K562 (cell line): ENCODE measurements around the gene IL4R. TPM values are rescaled to one million over a fixed set of nuclear protein-coding genes. Genes with fewer than 3 reads are reported as not detected.

Experiments
- ATAC-seq: fragments of 200-7000 bp; cut with Tn5 transposase; 3 replicates; pipeline ENCODE4 v1.9.1; 2020; ENCODE audit warnings: moderate library complexity
- BruUV-seq: library from RNA; stranded (reverse); fragments of 400-500 nt; replicated peaks from 2 replicates; lab custom pipeline; 2021; lab: Mats Ljungman, UMichigan
- CTCF ChIA-PET: fragments of 300-600 bp; formaldehyde crosslinking; extraction: SDS; loops from one replicate; lab custom pipeline; 2021; ENCODE audit warnings: low intra/inter-chr PET ratio; lab: Yijun Ruan, JAX
- POLR2A ChIA-PET: fragments of 300-600, 350-650 bp; sonication (Branson Sonifier 250); formaldehyde crosslinking; extraction: SDS; loops from one replicate; lab custom pipeline; 2021; ENCODE audit warnings: antibody characterized with exemption, inconsistent platforms; lab: Yijun Ruan, JAX
- DNase-seq, 4 experiments: peaks; one replicate each; pipeline versions ENCODE4 v3.0.0 to v3.0.0-alpha.2; 2011 to 2018; ENCODE audit warnings: low spot score in 3 of 4, mixed read lengths in 3 of 4; ENCODE audit errors: extremely low read depth in 1 of 4
- FAIRE-seq: peaks from 2 replicates; lab custom pipeline; 2011; peaks lifted over from hg19 to GRCh38; lab: Jason Lieb, UNC
- H2AFZ ChIP-seq: 2 replicates; pipeline ENCODE4 v1.6.0; 2011; ENCODE audit warnings: low read depth, low read length, control low read depth, inconsistent platforms
- H3K27ac ChIP-seq: fragments of 200-600 bp; 3 replicates; pipeline ENCODE4 v1.8.0; 2011; ENCODE audit warnings: low read depth, mild to moderate bottlenecking, control low read depth, inconsistent platforms, low read length, moderate library complexity, mixed read lengths; ENCODE audit errors: extremely low read depth
- H3K27me3 ChIP-seq, 2 experiments: fragments of 300-600 bp in 1 of 2; 2 replicates in 1 of 2; 3 replicates in 1 of 2; pipeline versions ENCODE4 v1.6.0 to v1.8.0; 2011; ENCODE audit warnings: inconsistent platforms in 2 of 2, low read length in 2 of 2, mild to moderate bottlenecking in 1 of 2, mixed read lengths in 1 of 2, moderate library complexity in 1 of 2; ENCODE audit not compliant: control insufficient read depth in 2 of 2, insufficient read depth in 2 of 2
- H3K36me3 ChIP-seq: fragments of 300-600 bp; 3 replicates; pipeline ENCODE4 v1.8.0; 2011; ENCODE audit warnings: mild to moderate bottlenecking, low read length, inconsistent platforms; ENCODE audit not compliant: control insufficient read depth, insufficient read depth
- H3K4me1 ChIP-seq, 2 experiments: fragments of 200-600 bp in 1 of 2; replicated peaks in 1 of 2; 2 replicates in 1 of 2; 3 replicates in 1 of 2; pipeline versions ENCODE4 v1.5.1 to v1.8.0; 2011; ENCODE audit warnings: inconsistent platforms in 2 of 2, low read length in 2 of 2, mild to moderate bottlenecking in 1 of 2, mixed read lengths in 1 of 2, moderate library complexity in 1 of 2; ENCODE audit not compliant: control insufficient read depth in 2 of 2, insufficient read depth in 2 of 2
- H3K4me2 ChIP-seq: 2 replicates; pipeline ENCODE4 v1.6.1; 2011; ENCODE audit warnings: low read length, control low read depth, inconsistent platforms, mixed read lengths; ENCODE audit not compliant: insufficient read depth
- H3K4me3 ChIP-seq: fragments of 200-600 bp; sonication (generic), shearing (Covaris generic); 2 replicates; pipeline ENCODE4 v1.5.1; 2016; ENCODE audit warnings: control low read depth, inconsistent platforms
- H3K79me2 ChIP-seq: fragments of 200-600 bp; 3 replicates; pipeline ENCODE4 v1.8.0; 2011; ENCODE audit warnings: low read length, inconsistent platforms; ENCODE audit not compliant: control insufficient read depth, insufficient read depth
- H3K9ac ChIP-seq, 2 experiments: 2 replicates each; pipeline versions ENCODE4 v1.6.0 to v1.6.1; 2011; ENCODE audit warnings: low read depth in 2 of 2, low read length in 2 of 2, control low read depth in 1 of 2, inconsistent platforms in 1 of 2, mild to moderate bottlenecking in 1 of 2, mixed read lengths in 1 of 2; ENCODE audit not compliant: insufficient read depth in 1 of 2
- H3K9me1 ChIP-seq: one replicate; pipeline ENCODE4 v1.6.0; 2011; ENCODE audit warnings: inconsistent platforms, mild to moderate bottlenecking, low read length, moderate library complexity; ENCODE audit not compliant: control insufficient read depth, insufficient read depth
- H3K9me3 ChIP-seq: replicated peaks from 2 replicates; pipeline ENCODE4 v1.5.1; 2011; ENCODE audit warnings: low read depth, low read length, inconsistent platforms; ENCODE audit not compliant: control insufficient read depth, insufficient read depth
- H4K20me1 ChIP-seq: replicated peaks from 2 replicates; pipeline ENCODE4 v1.6.1; 2011; ENCODE audit warnings: low read length, inconsistent platforms, mixed read lengths; ENCODE audit not compliant: control insufficient read depth, insufficient read depth
- EP400 ChIP-seq: fragments of 450-650 bp; IDR thresholded peaks from 2 replicates; pipeline ENCODE4 v1.6.1; 2017; ENCODE audit warnings: antibody characterized with exemption, mild to moderate bottlenecking, moderate library complexity
- GABPB2 ChIP-seq: fragments of 250-450 bp; sonication (Bioruptor Pico); conservative IDR thresholded peaks from 2 replicates; pipeline ENCODE4 v1.5.1; 2021; ENCODE audit warnings: mild to moderate bottlenecking
- HIVEP1 ChIP-seq: fragments of 250-450 bp; sonication (Bioruptor Pico); IDR thresholded peaks from 2 replicates; pipeline ENCODE4 v1.4.0; 2020; ENCODE audit warnings: mild to moderate bottlenecking
- ILF3 ChIP-seq: fragments of 450-650 bp; IDR thresholded peaks from 2 replicates; pipeline ENCODE4 v1.6.1; 2018; ENCODE audit warnings: antibody characterized with exemption, mild to moderate bottlenecking, moderate library complexity, borderline replicate concordance
- L3MBTL2 ChIP-seq: fragments of 450-650 bp; IDR thresholded peaks from 2 replicates; pipeline ENCODE4 v1.6.1; 2016; ENCODE audit warnings: mild to moderate bottlenecking, moderate library complexity
- MYC ChIP-seq, 2 experiments: fragments of 250-450 bp in 1 of 2; sonication (Bioruptor Pico) in 1 of 2; IDR thresholded peaks; 2 replicates each; pipeline versions ENCODE4 v1.5.1 to v1.6.1; 2012 to 2021; ENCODE audit warnings: low read depth in 2 of 2, borderline replicate concordance in 1 of 2, improper control_type of control experiment in 1 of 2, low read length in 1 of 2, mild to moderate bottlenecking in 1 of 2, moderate library complexity in 1 of 2
- NFIC ChIP-seq: fragments of 450-650 bp; IDR thresholded peaks from 2 replicates; pipeline ENCODE4 v1.6.1; 2017; ENCODE audit warnings: mild to moderate bottlenecking, inconsistent platforms
- SPI1 ChIP-seq: IDR thresholded peaks from 2 replicates; pipeline ENCODE4 v1.6.1; 2011; ENCODE audit warnings: low read depth, low read length, control low read depth, borderline replicate concordance
- STAT5A ChIP-seq: IDR thresholded peaks from 2 replicates; pipeline ENCODE4 v1.6.1; 2012; ENCODE audit warnings: low read length, inconsistent platforms, borderline replicate concordance
- TAF9B ChIP-seq: fragments of 450-650 bp; IDR thresholded peaks from 2 replicates; pipeline ENCODE4 v1.6.1; 2018; ENCODE audit warnings: mild to moderate bottlenecking; ENCODE audit not compliant: partially characterized antibody
- ZC3H4 ChIP-seq: sonication (generic); formaldehyde crosslinking; IDR thresholded peaks from 2 replicates; pipeline ENCODE4 v1.9.0; 2021; ENCODE audit warnings: missing genetic modification reagents, borderline replicate concordance
- ZKSCAN3 ChIP-seq: fragments of 250-450 bp; sonication (Bioruptor Pico); IDR thresholded peaks from 2 replicates; pipeline ENCODE4 v1.4.0; 2020
- ZNF239 ChIP-seq: fragments of 250-450 bp; sonication (Bioruptor Pico); IDR thresholded peaks from 2 replicates; pipeline ENCODE4 v1.4.0; 2020; ENCODE audit warnings: mild to moderate bottlenecking
- ZNF507 ChIP-seq: conservative IDR thresholded peaks from 2 replicates; pipeline ENCODE4 v1.6.1; 2017; ENCODE audit warnings: missing genetic modification characterization, missing compliant biosample characterization
- ZNF766 ChIP-seq: fragments of 200-800 bp; sonication (Bioruptor generic); conservative IDR thresholded peaks from 2 replicates; pipeline ENCODE4 v1.6.1; 2016; ENCODE audit warnings: missing genetic modification characterization, missing compliant biosample characterization
- WGBS: fragments of 100-300 bp; shearing (Covaris generic); methylation state at CpG from one replicate; pipeline ENCODE4 v1.1.6; 2016; ENCODE audit warnings: low coverage, mixed read lengths; ENCODE audit not compliant: insufficient coverage; ENCODE audit errors: missing lambda C conversion rate; 5-methylcytosine and 5-hydroxymethylcytosine counted together
- in situ Hi-C: fragments of 300-500 bp; cut with MboI; formaldehyde crosslinking; loops from 4 replicates; pipeline ENCODE4 v1.15.0; 2018; ENCODE audit warnings: inconsistent platforms, mixed read lengths
- intact Hi-C: fragments of 100-400 bp; cut with micrococcal nuclease; formaldehyde crosslinking; loops from 2 replicates; pipeline ENCODE4 v1.14.2; 2022
- polyA plus RNA-seq, 8 experiments: library from polyadenylated mRNA; depleted of rRNA in 4 of 8; stranded (reverse) in 5 of 8; unstranded in 3 of 8; fragments of >200 nt; fragmentation: Nextera tagmentation in 2 of 8; fragmentation: Illumina TruSeq in 1 of 8; extraction: Ambion mirVana in 2 of 8; extraction: Trizol in 1 of 8; gene quantifications; 2 replicates each; pipeline versions ENCODE4 v1.2.1 to v1.2.3, GENCODE V29; 2011 to 2014; ENCODE audit warnings: inconsistent platforms in 1 of 8, missing spikeins in 1 of 8
- total RNA-seq, 7 experiments: library from RNA; depleted of rRNA in 6 of 7; stranded (reverse); fragments of >200 nt in 6 of 7; fragmentation: Illumina TruSeq in 2 of 7; extraction: Trizol in 2 of 7; gene quantifications; 2 replicates each; pipeline versions ENCODE4 v1.2.1 to v1.2.3, GENCODE V29; 2011 to 2021; ENCODE audit warnings: low replicate concordance in 1 of 7
- TF ChIP-seq, protein P1 (sequence below): fragments of 450-650 bp; formaldehyde crosslinking; IDR thresholded peaks from 2 replicates; pipeline ENCODE4 v1.4.0; 2022; ENCODE audit warnings: missing genetic modification characterization
- TF ChIP-seq, protein P2 (sequence below): fragments of 450-650 bp; formaldehyde crosslinking; IDR thresholded peaks from 2 replicates; pipeline ENCODE4 v1.4.0; 2020; ENCODE audit warnings: mild to moderate bottlenecking, mixed read lengths

IL4R gene
- total and polyA plus RNA-seq, 9 of the 15 experiments (the other 6 are each of a cell fraction or from before 2014, with no cell fraction given) = 0.17 to 5.8 (median 3.3) TPM

DNA sequence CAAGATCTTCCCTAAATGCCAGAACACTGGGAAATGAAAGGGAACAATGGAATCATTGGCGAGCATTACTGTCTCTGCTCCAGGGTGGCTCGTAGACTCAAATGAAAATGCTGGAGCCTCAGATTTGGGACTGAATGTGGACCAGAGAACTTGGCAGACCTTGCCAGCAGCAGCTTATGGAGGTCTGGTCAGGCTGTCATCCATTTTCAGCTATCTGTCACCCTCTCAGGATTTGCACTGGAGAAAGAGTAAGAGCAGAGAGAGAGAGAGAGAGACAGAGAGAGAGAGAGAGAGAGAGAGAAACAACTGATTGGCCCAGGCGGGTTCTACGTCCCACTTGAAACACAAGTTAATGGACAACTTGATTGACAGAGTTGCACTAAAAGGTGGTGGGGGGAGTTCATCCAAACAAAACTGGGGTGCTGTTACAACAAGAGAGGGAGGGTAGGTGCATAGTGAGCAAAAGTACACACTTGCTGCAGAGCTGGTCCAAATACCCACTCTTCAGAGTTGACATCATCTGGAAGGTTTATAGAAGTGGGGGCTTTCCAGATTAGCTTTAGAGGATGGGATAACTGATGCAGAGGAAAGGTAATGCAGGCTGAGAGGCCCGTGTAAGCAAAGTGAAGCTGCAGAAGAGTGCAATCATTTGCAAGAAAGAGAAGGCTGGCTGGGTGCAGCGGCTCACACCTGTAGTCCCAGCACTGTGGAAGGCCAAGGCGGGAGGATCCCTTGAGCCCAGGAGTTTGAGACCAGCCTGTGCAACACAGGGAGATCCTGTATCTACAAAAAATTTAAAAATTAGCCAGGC lies 28.7 kb upstream of the IL4R start (continued):
- TF ChIP-seq, protein P1, sequence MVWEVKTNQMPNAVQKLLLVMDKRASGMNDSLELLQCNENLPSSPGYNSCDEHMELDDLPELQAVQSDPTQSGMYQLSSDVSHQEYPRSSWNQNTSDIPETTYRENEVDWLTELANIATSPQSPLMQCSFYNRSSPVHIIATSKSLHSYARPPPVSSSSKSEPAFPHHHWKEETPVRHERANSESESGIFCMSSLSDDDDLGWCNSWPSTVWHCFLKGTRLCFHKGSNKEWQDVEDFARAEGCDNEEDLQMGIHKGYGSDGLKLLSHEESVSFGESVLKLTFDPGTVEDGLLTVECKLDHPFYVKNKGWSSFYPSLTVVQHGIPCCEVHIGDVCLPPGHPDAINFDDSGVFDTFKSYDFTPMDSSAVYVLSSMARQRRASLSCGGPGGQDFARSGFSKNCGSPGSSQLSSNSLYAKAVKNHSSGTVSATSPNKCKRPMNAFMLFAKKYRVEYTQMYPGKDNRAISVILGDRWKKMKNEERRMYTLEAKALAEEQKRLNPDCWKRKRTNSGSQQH (CRISPR knock-in tag) = no peak
- no peak for TF ChIP-seq GABPB2 (CRISPR knock-in tag)

DNA sequence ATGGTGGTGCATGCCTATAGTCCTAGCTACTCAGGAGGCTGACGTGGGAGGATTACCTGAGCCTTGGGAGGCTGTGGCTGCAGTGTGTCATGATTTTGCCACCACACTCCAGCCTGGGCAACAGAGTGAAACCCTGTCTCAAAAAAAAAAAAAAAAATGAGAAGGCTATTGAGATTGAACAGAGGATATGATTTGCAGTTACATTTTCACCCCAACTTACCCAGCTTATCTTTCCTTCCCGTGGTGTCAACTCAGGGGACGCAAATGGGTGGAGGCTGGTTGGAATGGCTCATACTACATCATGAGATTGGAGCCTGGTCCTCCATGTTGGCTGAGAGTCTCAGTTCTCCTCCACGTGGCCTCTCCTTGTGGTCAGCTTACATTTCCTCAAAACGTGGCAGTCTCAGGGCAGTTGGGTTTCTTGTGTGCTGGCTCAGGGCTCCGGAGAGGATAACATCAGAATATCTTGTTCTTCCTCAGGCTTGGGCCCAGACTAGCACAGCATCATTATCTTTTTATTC lies 28.0 kb upstream of the IL4R start:
- ATAC-seq (no peak; the same call in 2 of the 3 replicates), DNase-seq (no peak), FAIRE-seq (no peak)
- H3K9ac ChIP-seq = no peak overlapping the region
- ChIA-PET CTCF (no interaction called here), POLR2A (interaction anchor here (0.7 kb wide), 1 partner anchor 11 kb away, joined by 4 read pairs; no protein-coding TSS in a partner anchor)
- BruUV-seq = no TSS peak
- no peaks in the 10 kb centered on the region for H4K20me1 ChIP-seq
- H3K27me3 ChIP-seq = peaks cover 0 to 12% of the 10 kb centered on the region in 2 experiments; a peak in 3 of 5 replicates
- 12% methylated on average over 6 of the region's 6 CpGs for WGBS
- H2AFZ ChIP-seq = peak overlapping the region; percentile 75
- no peaks in the 10 kb centered on the region for H3K9me1 ChIP-seq
- H3K9me3 ChIP-seq = no peaks in the 10 kb centered on the region
- peaks cover 0 to 2% of the 10 kb centered on the region in 2 experiments; a peak in 1 of 5 replicates for H3K4me1 ChIP-seq
- in situ Hi-C loops (no loop called here), intact Hi-C loops (loop anchor here (10.0 kb wide), 1 partner anchor 111 kb away; no protein-coding TSS in a partner anchor)
- H3K79me2 ChIP-seq = no peaks in the 10 kb centered on the region
- H3K4me2 ChIP-seq = no peak overlapping the region; the same call in 1 of the 2 replicates
- H3K27ac ChIP-seq = no peak overlapping the region
- H3K36me3 ChIP-seq = no peaks in the 10 kb centered on the region
- H3K4me3 ChIP-seq = no peak overlapping the region
- TF ChIP-seq NFIC = no peak
- no peak for TF ChIP-seq ILF3
- TF ChIP-seq SPI1 = 0 out of 2 replicates have a peak, but pooled peaks have one; percentile 5
- 0 out of 2 replicates have a peak, but pooled peaks have one; percentile 8 for TF ChIP-seq ZNF239 (CRISPR knock-in tag)
- peak; percentile 69 for TF ChIP-seq MYC (IDR thresholded peaks at IDR 0.05; ENCODE audit: low read depth, low read length)
- TF ChIP-seq MYC (CRISPR knock-in tag; IDR thresholded peaks at IDR 0.05; ENCODE audit: borderline replicate concordance, low read depth) = no peak
- no peak for TF ChIP-seq ZKSCAN3 (CRISPR knock-in tag)
- no peak for TF ChIP-seq HIVEP1 (CRISPR knock-in tag)
- TF ChIP-seq TAF9B = no peak
- TF ChIP-seq, protein P2, sequence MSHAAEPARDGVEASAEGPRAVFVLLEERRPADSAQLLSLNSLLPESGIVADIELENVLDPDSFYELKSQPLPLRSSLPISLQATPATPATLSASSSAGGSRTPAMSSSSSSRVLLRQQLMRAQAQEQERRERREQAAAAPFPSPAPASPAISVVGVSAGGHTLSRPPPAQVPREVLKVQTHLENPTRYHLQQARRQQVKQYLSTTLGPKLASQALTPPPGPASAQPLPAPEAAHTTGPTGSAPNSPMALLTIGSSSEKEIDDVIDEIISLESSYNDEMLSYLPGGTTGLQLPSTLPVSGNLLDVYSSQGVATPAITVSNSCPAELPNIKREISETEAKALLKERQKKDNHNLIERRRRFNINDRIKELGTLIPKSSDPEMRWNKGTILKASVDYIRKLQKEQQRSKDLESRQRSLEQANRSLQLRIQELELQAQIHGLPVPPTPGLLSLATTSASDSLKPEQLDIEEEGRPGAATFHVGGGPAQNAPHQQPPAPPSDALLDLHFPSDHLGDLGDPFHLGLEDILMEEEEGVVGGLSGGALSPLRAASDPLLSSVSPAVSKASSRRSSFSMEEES (CRISPR knock-in tag) = no peak
- TF ChIP-seq ZC3H4 (CRISPR knock-in tag) = no peak
- peak; percentile 96 for TF ChIP-seq ZNF766 (CRISPR knock-in tag)
- no peak for TF ChIP-seq STAT5A
- TF ChIP-seq L3MBTL2 = peak; percentile 52; the same call in 1 of the 2 replicates
- TF ChIP-seq ZNF507 (tag) = no peak
- TF ChIP-seq EP400 = 0 out of 2 replicates have a peak, but pooled peaks have one; percentile 30
